ENCODE results near the gene SYCN. TPM values are rescaled to one million over a fixed set of nuclear protein-coding genes. Genes with fewer than 3 reads are reported as not detected.

Gene SYCN
- total RNA-seq, 4 donors from 2014 or later: not detected

- H3K4me3 ChIP-seq: no peak overlapping the region
- no peak for ATAC-seq
- 80% methylated on average over 1 of the region's 10 CpGs; no CpG with 5 or more reads in 1 of the 2 donors for WGBS, 2 donors (ENCODE audit: low coverage in 1 of 2)
- H3K4me1 ChIP-seq: no peaks in the 10 kb centered on the region
- H3K36me3 ChIP-seq: peaks cover 0 to 59% of the 10 kb centered on the region in 2 donors
- no peaks in the 10 kb centered on the region for H3K9me3 ChIP-seq
- H3K27me3 ChIP-seq: no peaks in the 10 kb centered on the region
- TF ChIP-seq POLR2A (IDR thresholded peaks at IDR 0.05): no peak
- TF ChIP-seq POLR2AphosphoS5 (IDR thresholded peaks at IDR 0.05): no peak
- TF ChIP-seq CTCF (IDR thresholded peaks at IDR 0.05): no peak
- no peak for TF ChIP-seq EP300 (IDR thresholded peaks at IDR 0.05)
- no peak overlapping the region for H3K27ac ChIP-seq
Observed at GRCh38 chr19:39179754-39180153, 24.3 kb downstream of the SYCN start.

DNA sequence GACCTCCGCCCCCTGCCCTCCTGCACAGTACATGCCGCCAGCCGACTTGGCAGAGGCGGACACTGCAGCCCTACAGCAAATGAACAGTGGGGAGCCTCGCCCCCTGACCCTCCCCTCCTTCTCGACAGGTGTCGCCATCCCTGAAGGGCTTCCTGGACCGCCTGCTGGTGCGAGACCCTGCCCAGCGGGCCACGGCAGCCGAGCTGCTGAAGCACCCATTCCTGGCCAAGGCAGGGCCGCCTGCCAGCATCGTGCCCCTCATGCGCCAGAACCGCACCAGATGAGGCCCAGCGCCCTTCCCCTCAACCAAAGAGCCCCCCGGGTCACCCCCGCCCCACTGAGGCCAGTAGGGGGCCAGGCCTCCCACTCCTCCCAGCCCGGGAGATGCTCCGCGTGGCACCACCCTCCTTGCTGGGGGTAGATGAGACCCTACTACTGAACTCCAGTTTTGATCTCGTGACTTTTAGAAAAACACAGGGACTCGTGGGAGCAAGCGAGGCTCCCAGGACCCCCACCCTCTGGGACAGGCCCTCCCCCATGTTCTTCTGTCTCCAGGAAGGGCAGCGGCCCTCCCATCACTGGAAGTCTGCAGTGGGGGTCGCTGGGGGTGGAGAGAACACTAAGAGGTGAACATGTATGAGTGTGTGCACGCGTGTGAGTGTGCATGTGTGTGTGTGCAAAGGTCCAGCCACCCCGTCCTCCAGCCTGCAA lies 25.6 kb downstream of the SYCN start:
- TF ChIP-seq EP300 (IDR thresholded peaks at IDR 0.05) (no peak), POLR2A (IDR thresholded peaks at IDR 0.05) (no peak), POLR2AphosphoS5 (IDR thresholded peaks at IDR 0.05) (no peak), CTCF (IDR thresholded peaks at IDR 0.05) (no peak)
- ATAC-seq: no peak
- Histone ChIP-seq H3K27me3 (no peaks in the 10 kb centered on the region), H3K27ac (no peak overlapping the region), H3K9me3 (no peaks in the 10 kb centered on the region), H3K4me3 (no peak overlapping the region), H3K36me3 (peaks cover 0 to 72% of the 10 kb centered on the region in 2 donors), H3K4me1 (no peaks in the 10 kb centered on the region)
- WGBS, 2 donors (ENCODE audit: low coverage in 1 of 2): 100% methylated on average over 1 of the region's 30 CpGs; no CpG with 5 or more reads in 1 of the 2 donors

DNA sequence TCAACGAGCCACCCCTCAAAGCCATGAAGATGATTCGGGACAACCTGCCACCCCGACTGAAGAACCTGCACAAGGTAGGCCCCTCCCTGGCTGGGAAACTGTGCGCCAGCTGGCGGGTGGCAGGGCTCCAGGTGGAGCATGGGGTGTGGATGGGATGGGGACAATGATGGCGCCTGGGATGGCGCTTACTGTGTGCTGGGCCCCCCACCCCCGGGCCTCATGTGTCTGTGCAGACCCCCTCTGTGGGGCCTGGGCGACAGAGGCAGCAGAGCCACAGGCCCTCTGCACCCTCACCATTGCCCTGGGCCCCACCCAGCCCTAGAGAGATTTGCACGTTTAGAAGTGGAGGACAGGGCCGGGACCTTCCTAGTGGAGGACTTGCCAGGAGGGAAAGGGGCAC lies 26.3 kb downstream of the SYCN start:
- peaks cover 0 to 79% of the 10 kb centered on the region in 2 donors for H3K36me3 ChIP-seq
- H3K4me1 ChIP-seq: no peaks in the 10 kb centered on the region
- WGBS, 2 donors (ENCODE audit: low coverage in 1 of 2): 80% methylated on average over 2 of the region's 11 CpGs; no CpG with 5 or more reads in 1 of the 2 donors
- no peaks in the 10 kb centered on the region for H3K27me3 ChIP-seq
- H3K9me3 ChIP-seq: no peaks in the 10 kb centered on the region
- H3K4me3 ChIP-seq: no peak overlapping the region
- no peak for ATAC-seq
- H3K27ac ChIP-seq: no peak overlapping the region
- TF ChIP-seq POLR2AphosphoS5 (IDR thresholded peaks at IDR 0.05): no peak
- TF ChIP-seq EP300 (IDR thresholded peaks at IDR 0.05): no peak
- no peak for TF ChIP-seq POLR2A (IDR thresholded peaks at IDR 0.05)
- TF ChIP-seq CTCF (IDR thresholded peaks at IDR 0.05): no peak

DNA sequence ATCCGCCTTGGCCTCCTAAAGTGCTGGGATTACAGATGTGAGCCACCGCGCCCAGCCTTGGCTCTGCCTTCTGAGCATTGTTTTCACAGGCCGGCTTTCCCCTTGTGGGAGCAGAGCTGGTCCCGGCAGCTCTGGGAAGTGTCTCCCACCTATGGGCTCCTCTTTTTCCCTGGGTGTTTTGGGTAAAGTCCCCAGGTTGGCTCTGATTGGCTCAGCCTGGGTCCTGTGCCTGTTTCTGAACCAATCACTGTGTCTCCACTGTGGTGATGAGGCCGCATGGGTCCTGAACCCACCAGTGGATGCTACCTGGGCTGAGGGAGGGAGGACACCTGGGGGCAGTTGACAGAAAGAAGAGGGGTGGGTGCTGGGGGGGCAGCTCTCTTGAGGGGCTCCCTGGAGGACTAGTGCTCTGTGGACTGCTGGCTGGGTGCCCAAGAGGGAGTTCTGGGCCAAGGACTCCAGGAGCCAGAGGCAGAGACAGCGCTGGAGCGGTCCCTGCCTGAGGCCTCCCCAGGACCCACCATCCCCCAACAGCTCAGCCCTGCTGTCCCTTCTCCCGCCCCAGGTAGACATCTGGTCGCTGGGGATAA lies 26.9 kb downstream of the SYCN start:
- ATAC-seq: no peak
- TF ChIP-seq POLR2AphosphoS5 (IDR thresholded peaks at IDR 0.05) (no peak), EP300 (IDR thresholded peaks at IDR 0.05) (no peak), CTCF (IDR thresholded peaks at IDR 0.05) (no peak), POLR2A (IDR thresholded peaks at IDR 0.05) (no peak)
- no peaks in the 10 kb centered on the region for H3K4me1 ChIP-seq
- H3K4me3 ChIP-seq: no peak overlapping the region
- peaks cover 0 to 84% of the 10 kb centered on the region in 2 donors for H3K36me3 ChIP-seq
- H3K27me3 ChIP-seq: no peaks in the 10 kb centered on the region
- no CpG with 5 or more reads among the region's 10 CpGs for WGBS, 2 donors (ENCODE audit: low coverage in 1 of 2)
- H3K27ac ChIP-seq: no peak overlapping the region
- no peaks in the 10 kb centered on the region for H3K9me3 ChIP-seq

DNA sequence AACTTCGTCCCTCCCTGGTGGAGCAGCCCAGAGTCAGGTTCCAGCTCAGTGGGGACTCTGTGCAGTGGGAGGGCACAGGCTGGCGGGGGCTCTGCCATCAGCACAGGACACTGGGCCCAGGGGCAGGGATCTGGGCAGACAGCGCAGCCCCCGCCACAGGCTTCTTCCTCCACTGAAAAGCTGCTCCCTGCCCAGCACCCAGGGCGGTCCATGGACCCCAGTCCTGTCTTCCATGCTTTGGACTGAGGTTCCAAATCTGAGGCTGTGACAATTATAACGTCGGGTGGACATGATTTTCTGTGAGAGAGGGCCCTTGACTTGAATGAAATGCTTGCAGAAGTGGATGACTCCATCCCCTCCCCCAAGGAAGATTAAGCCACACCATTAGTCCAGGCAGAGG lies 28.5 kb downstream of the SYCN start:
- WGBS, 2 donors (ENCODE audit: low coverage in 1 of 2): no CpG with 5 or more reads among the region's 7 CpGs
- H3K36me3 ChIP-seq: peaks cover 0 to 100% of the 10 kb centered on the region in 2 donors
- ATAC-seq: no peak

More for the DNA sequence above, 28.5 kb downstream of the SYCN start:
- H3K27ac ChIP-seq: no peak overlapping the region
- no peak overlapping the region for H3K4me3 ChIP-seq
- H3K9me3 ChIP-seq: no peaks in the 10 kb centered on the region
- H3K4me1 ChIP-seq: peaks cover 0 to 2% (median 0%) of the 10 kb centered on the region in 3 donors
- no peaks in the 10 kb centered on the region for H3K27me3 ChIP-seq
- TF ChIP-seq CTCF (IDR thresholded peaks at IDR 0.05) (no peak), POLR2AphosphoS5 (IDR thresholded peaks at IDR 0.05) (no peak), POLR2A (IDR thresholded peaks at IDR 0.05) (no peak), EP300 (IDR thresholded peaks at IDR 0.05) (no peak)
